Stimulated activated CD8-positive, alpha-beta memory T cell treated with anti-CD3 and anti-CD28 coated beads, Interleukin-15, amount 100 ng/mL, for 1 hour (primary cell): Measurements from ENCODE around the gene MRPL16.

Source experiments
- DNase-seq: peaks from one replicate; pipeline ENCODE4 v3.0.0-alpha.2; 2020; ENCODE audit warnings: low read depth

The MRPL16 gene

DNA sequence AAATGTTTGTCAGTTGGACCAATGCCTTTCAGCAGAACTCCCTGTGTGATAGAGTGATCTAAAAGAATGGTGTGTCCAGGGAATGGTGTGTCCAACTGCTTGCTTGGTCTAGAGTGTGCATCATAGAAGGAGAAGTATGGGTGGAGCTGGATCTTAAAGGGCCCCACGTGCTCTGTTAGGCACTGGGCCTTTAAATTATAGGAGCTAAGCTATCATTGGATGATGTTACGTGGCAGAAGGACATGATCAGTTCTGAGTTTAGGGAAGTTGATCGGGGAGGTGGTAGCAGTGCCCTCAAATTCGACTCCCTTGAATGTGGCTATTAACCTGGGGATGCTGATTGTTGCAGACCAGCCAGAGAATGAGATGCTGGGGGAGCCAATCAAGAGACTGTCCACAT is 39.0 kb downstream of the MRPL16 start:
- no peak for DNase-seq

DNA sequence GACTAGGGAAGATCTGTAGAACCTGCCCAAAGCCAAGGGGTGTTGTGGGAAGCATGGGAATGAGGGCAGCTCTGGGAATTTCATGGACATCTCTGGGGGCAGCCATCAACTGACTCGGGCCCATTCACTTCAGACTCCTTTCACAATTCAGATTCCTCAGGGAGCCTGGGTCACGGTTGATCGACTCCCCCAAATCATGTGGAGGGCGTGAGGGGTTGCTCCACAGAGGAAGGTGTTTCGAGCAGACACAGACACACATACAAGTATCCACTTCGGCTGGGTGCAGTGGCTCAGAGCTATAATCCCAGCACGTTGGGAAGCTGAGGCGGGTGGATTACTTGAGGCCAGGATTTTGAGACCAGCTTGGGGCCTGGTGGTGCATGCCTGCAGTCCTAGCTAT is 39.7 kb downstream of the MRPL16 start:
- no peak for DNase-seq

DNA sequence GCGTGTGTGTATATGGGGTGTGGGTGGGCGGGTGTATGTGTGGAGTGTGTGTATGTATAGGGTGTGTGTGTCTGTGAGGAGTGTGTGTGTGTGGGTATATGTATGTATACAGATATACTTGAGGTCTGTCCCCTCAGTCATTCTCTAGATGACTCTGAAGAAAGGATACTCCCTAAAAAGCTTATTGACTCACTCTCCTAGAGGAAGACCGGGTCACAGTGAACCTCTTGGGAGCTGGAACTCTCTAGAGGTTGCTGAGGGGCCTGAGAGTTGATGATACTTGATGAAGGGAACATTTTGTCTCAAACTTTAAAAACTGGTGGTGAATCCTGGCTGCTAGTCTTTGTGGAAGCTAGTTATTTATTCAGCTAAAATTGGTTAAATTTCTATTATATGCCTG is 40.3 kb downstream of the MRPL16 start:
- DNase-seq: no peak

GRCh38 chr11:59769828-59770227 is 40.8 kb downstream of the MRPL16 start:
- no peak for DNase-seq

- no peak for DNase-seq
Observed at GRCh38 chr11:59769111-59769510, 41.5 kb downstream of the MRPL16 start.

DNA sequence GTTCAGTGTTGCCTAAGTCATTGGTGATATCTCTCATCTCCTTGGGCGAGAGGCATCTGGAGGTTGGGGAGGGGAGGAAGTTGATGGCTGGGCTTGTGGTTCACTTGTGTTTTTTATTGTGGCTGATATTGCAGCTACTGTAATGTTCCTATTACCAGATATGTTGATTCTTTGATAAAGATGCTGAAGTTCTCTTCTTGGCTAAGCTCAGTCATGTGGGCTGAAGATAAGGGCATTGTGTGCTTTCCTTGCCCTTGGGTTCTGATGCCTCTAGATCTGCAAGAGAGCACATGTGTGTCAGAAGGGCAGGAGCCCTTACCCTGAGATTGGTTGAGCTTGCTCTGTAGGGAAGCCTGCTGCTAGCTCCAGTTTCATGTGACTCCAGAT is 43.4 kb downstream of the MRPL16 start:
- no peak for DNase-seq

GRCh38 chr11:59766542-59767224 is 43.9 kb downstream of the MRPL16 start:
- no peak for DNase-seq

DNA sequence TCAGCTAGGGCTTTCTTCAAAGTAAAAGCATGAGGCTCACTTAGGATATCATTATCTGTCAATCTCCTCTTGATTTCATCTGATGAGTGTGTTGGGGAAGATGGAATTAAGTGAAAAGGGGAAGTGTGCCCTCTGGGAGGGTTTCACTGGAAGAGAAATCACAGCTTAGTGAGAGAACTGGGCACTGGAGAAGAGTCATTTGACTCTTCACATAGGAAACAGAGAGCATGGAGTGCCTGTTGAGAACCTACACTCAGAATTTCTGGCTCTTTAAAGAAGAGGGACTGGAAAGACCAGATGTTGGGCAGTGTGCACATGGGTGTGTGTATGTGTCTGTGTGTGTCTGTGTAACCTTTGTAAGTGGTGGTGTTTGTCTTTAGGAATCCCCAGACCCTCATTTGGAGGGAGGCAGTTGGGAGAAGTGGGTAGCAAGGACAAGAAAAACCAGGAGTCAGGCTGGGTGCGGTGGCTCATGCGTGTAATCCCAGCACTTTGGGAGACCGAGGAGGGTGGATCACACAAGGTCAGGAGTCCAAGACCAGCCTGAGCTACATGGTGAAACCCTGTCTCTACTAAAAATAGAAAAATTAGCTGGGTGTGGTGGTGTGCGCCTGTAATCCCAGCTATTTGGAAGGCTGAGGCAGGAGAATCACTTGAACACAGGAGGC is 45.4 kb downstream of the MRPL16 start:
- no peak for DNase-seq

DNA sequence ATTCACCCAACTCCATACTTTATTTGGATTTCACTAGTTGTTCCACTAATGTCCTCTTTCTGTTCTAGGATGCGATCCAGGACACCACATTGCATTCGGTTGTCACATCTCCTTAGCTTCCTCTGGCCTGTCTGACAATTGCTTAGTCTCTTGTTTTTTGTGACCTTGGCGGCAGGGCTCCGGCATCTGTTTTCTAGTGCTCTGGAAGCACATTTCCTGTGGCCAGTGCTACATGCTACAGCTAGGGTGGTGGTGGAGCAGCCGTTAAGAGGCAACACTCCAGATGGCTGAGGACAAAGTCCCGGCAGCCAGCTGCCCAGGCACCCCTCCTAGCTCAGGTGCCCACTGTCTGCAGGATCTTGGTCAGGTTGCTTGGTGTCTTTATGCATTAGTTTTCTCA is 48.6 kb downstream of the MRPL16 start:
- no peak for DNase-seq

GRCh38 chr11:59760771-59761170 is 49.8 kb downstream of the MRPL16 start:
- DNase-seq: no peak

- DNase-seq: no peak
Observed at GRCh38 chr11:59759900-59760299, 50.7 kb downstream of the MRPL16 start.

GRCh38 chr11:59758401-59759037 is 52.1 kb downstream of the MRPL16 start:
- no peak for DNase-seq

DNA sequence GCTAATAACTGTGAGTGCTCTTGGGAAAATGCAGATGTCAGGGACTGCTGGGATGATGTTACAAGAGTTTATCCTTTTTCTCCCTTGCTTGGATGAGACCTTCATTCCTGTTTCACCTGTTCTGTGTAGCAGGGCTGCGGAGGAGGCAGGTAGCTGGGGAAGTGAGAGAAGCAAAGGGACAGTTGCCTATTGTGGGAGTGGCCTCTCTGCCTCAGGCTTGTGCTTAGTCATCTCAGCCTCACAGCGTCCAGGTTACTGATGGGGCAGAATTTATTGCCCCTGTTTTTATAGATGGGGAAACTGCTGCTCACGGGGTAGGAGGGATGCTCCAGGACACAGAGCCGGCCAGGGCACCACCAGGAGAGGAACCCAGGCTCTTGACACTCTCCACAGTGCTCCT is 53.7 kb downstream of the MRPL16 start:
- DNase-seq: no peak

DNA sequence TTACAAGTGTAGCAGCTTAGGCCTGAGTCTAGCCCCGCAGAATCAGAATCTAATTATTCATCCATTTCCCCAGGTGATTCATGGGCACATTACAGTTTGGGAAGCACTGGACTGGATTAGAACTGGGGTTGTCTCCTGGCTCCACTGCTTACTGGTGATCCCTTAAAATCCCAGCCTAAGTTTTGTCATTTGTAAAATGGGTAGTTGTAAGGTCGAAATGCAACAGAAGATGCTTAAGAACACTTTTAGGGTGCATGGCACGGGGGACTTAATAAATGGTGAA is 54.1 kb downstream of the MRPL16 start:
- no peak for DNase-seq
